GM21360 (cell line): ENCODE measurements around the gene VPS26C.
A peak's percentile ranks its signal among the peaks of the same experiment; 100 is the strongest.
"Not testable (repeated sequence)": the region's sequence is repeated elsewhere in the genome, so short reads cannot be mapped to it uniquely, and the experiment has no call there.

Experiments used
- ATAC-seq: cut with Tn5 transposase; IDR thresholded peaks from one replicate; pipeline ENCODE4 v1.9.1; 2021; ENCODE audit warnings: mild to moderate bottlenecking, moderate library complexity; ENCODE audit not compliant: unreplicated experiment

VPS26C gene

GRCh38 chr21:37267269-37268185, at the start of gene VPS26C:
Gene VPS26C, minus strand, starts transcription at chr21:37267334. Its CDS starts 40 bp downstream, at chr21:37267294.
- ATAC-seq = peak; percentile 88

- not testable (repeated sequence) for ATAC-seq
These were observed 48.9 kb upstream of the VPS26C start for GRCh38 chr21:37316072-37316471.

- no peak for ATAC-seq
These were observed 33.1 kb upstream of the VPS26C start for GRCh38 chr21:37300114-37300751.

- ATAC-seq = no peak
These were observed 30.2 kb upstream of the VPS26C start for GRCh38 chr21:37297364-37297763.

- no peak for ATAC-seq
These were observed 27.5 kb upstream of the VPS26C start for GRCh38 chr21:37294679-37295078.

GRCh38 chr21:37292941-37293340, 25.8 kb upstream of the VPS26C start:
- ATAC-seq = no peak

GRCh38 chr21:37292041-37292440, 24.9 kb upstream of the VPS26C start:
- no peak for ATAC-seq

GRCh38 chr21:37283191-37283710, 16.1 kb upstream of the VPS26C start:
- not testable (repeated sequence) for ATAC-seq

- not testable (repeated sequence) for ATAC-seq
These were observed 15.5 kb upstream of the VPS26C start for GRCh38 chr21:37282602-37283001.

- ATAC-seq = no peak
These were observed 14.9 kb upstream of the VPS26C start for GRCh38 chr21:37281993-37282392.

GRCh38 chr21:37281579-37281978, 14.4 kb upstream of the VPS26C start:
- ATAC-seq = no peak

GRCh38 chr21:37279271-37279670, 12.1 kb upstream of the VPS26C start:
- ATAC-seq = not testable (repeated sequence)

- ATAC-seq = no peak
These were observed 11.1 kb upstream of the VPS26C start for GRCh38 chr21:37278199-37278598.

- ATAC-seq = no peak
These were observed 9.2 kb upstream of the VPS26C start for GRCh38 chr21:37276377-37276776.

- no peak for ATAC-seq
These were observed 7.0 kb upstream of the VPS26C start for GRCh38 chr21:37273911-37274690.

GRCh38 chr21:37273440-37273839, 6.3 kb upstream of the VPS26C start:
- ATAC-seq = no peak

- ATAC-seq = no peak
These were observed 5.8 kb upstream of the VPS26C start for GRCh38 chr21:37272897-37273296.

- no peak for ATAC-seq
These were observed 3.6 kb upstream of the VPS26C start for GRCh38 chr21:37270576-37271365.

GRCh38 chr21:37269481-37269880, 2.3 kb upstream of the VPS26C start:
- no peak for ATAC-seq

- no peak for ATAC-seq
These were observed 1.0 kb upstream of the VPS26C start for GRCh38 chr21:37268186-37268503.
